Activated T-cell treated with anti-CD3 and anti-CD28 coated beads, Interleukin-2, amount 50 U/mL, for 24 hours (primary cell): Measurements from ENCODE around the gene KCNH3.

Experiments used
- DNase-seq: peaks from one replicate; pipeline ENCODE4 v3.0.0-alpha.2; 2020
- H3K27ac Mint-ChIP-seq: 2 replicates; pipeline ENCODE4 v1.8.0; 2020; ENCODE audit warnings: mild to moderate bottlenecking, mixed read lengths
- H3K27me3 Mint-ChIP-seq: 2 replicates; pipeline ENCODE4 v1.8.0; 2020; ENCODE audit warnings: mixed read lengths
- H3K36me3 Mint-ChIP-seq: 2 replicates; pipeline ENCODE4 v1.8.0; 2020; ENCODE audit warnings: low read depth, mixed read lengths
- H3K4me1 Mint-ChIP-seq: 2 replicates; pipeline ENCODE4 v1.8.0; 2020; ENCODE audit warnings: low read depth, mixed read lengths
- H3K4me3 Mint-ChIP-seq: 2 replicates; pipeline ENCODE4 v1.8.0; 2020; ENCODE audit warnings: mild to moderate bottlenecking, moderate library complexity, mixed read lengths
- H3K9me3 Mint-ChIP-seq: 2 replicates; pipeline ENCODE4 v1.8.0; 2020; ENCODE audit warnings: mixed read lengths

Gene KCNH3

DNA sequence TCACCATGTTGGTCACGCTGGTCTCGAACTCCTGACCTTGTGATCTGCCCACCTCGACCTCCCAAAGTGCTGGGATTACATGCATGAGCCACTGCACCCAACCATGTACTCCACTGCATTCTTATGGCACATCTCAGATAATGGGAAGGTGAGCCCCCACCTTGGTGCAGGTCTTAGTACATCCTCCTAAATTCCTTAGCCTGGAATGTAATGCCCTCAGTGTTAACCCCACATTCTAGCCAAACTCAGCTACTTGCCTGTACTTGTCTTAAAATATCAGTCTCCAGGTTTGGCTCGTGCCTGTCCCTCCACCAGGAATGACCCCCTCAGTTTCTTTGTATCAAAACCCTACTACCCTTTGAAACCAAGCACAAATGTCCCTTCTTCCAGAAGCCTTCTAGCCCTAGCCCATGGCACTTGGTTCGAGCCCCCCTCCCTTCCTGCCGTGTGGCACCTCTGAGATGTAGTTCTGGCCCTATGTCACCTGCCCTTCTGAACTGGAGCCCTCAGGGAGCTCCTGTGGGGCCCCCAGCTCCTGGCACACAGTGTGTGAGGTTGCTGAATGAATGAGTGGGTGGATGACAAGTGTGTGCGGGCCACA lies 8.4 kb downstream of the KCNH3 start:
- Mint-ChIP-seq H3K27me3 (peaks cover 16% of the 10 kb centered on the region), H3K9me3 (no peaks in the 10 kb centered on the region), H3K27ac (no peak overlapping the region), H3K4me1 (peaks cover 16% of the 10 kb centered on the region), H3K36me3 (no peaks in the 10 kb centered on the region), H3K4me3 (no peak overlapping the region)
- no peak for DNase-seq

- Mint-ChIP-seq H3K9me3 (no peaks in the 10 kb centered on the region), H3K4me3 (peak overlapping the region; percentile 76), H3K4me1 (peaks cover 16% of the 10 kb centered on the region), H3K27me3 (peaks cover 16% of the 10 kb centered on the region), H3K36me3 (no peaks in the 10 kb centered on the region), H3K27ac (peak overlapping the region; percentile 22)
- DNase-seq = no peak
Observed at GRCh38 chr12:49548481-49548821, 9.6 kb downstream of the KCNH3 start.

DNA sequence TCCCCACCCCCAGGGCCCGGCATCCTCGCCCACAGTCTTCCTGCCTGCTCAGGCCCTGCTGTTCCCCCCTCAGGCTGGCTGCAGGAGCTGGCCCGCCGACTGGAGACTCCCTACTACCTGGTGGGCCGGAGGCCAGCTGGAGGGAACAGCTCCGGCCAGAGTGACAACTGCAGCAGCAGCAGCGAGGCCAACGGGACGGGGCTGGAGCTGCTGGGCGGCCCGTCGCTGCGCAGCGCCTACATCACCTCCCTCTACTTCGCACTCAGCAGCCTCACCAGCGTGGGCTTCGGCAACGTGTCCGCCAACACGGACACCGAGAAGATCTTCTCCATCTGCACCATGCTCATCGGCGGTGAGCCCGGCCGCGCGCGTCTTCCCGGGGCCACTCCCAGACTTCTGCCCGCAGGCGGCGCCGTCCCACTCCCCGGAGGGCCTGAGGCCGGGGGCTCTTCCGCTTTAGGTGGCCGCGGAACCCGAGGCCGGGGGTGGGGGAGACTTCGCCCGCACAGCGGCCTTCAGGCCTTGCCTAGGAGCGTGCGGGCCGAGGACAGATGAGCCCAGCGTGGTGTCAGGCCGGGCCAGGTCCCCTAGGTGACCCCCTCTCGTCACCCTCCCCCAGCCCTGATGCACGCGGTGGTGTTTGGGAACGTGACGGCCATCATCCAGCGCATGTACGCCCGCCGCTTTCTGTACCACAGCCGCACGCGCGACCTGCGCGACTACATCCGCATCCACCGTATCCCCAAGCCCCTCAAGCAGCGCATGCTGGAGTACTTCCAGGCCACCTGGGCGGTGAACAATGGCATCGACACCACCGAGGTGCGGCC lies 10.2 kb downstream of the KCNH3 start:
- Mint-ChIP-seq H3K4me1 (peaks cover 16% of the 10 kb centered on the region), H3K36me3 (no peaks in the 10 kb centered on the region), H3K4me3 (peak overlapping the region; percentile 76), H3K9me3 (no peaks in the 10 kb centered on the region), H3K27ac (peak overlapping the region; percentile 71), H3K27me3 (peaks cover 16% of the 10 kb centered on the region)
- peak; percentile 66 for DNase-seq

GRCh38 chr12:49549735-49550692 lies 11.2 kb downstream of the KCNH3 start:
- H3K27ac Mint-ChIP-seq = peak overlapping the region; percentile 59
- H3K36me3 Mint-ChIP-seq = no peaks in the 10 kb centered on the region
- H3K4me3 Mint-ChIP-seq = peak overlapping the region; percentile 76
- peaks cover 16% of the 10 kb centered on the region for H3K27me3 Mint-ChIP-seq
- no peak for DNase-seq
- H3K4me1 Mint-ChIP-seq = peaks cover 16% of the 10 kb centered on the region
- H3K9me3 Mint-ChIP-seq = no peaks in the 10 kb centered on the region

- peaks cover under 1% of the 10 kb centered on the region for H3K36me3 Mint-ChIP-seq
- H3K27ac Mint-ChIP-seq = no peak overlapping the region
Observed at GRCh38 chr12:49550693-49551252, 11.9 kb downstream of the KCNH3 start.

DNA sequence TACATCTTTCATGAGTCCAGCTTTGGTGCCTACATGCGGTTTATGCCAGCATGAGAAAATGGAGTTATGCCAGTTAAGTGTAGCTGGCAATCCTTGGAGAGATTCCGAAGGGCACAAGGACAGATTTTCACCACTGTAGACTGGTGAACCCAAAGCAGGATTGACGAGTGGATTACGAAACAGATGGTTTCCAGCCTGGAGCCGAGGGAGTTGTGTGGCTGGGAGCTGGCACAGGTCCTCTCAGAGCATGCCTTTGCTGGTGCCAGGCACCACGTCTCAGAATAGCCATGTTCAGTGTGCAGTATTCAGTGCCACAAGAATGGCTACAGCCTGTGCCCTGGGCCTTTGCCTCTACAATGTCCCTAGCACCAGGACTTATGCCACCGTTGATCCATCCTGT lies 13.2 kb downstream of the KCNH3 start:
- no peak overlapping the region for H3K4me3 Mint-ChIP-seq

More at GRCh38 chr12:49550693-49551252, 11.9 kb downstream of the KCNH3 start:
- Mint-ChIP-seq H3K9me3 (no peaks in the 10 kb centered on the region), H3K27me3 (peaks cover 16% of the 10 kb centered on the region), H3K4me1 (peaks cover 16% of the 10 kb centered on the region), H3K4me3 (peak overlapping the region; percentile 34)
- no peak for DNase-seq

DNA sequence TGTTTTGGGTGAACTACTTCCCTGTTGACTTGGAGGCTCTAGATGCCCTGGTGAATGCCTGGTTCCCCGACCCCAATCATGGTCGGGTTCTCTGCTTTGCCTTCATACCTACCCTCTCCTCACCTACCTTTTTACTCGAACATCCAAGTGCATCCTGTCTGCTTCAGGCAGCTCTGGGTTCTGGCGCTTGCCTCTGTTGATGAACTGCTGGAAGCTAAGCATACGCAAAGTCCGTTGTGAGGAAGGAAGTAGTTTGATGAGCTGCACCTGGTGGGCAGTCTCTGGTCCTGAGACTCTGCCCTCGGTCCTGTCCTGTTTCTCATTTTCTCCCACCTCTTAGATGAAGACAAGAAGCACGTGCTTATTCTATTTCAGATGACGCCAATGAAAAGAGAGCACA lies 13.6 kb downstream of the KCNH3 start:
- DNase-seq = no peak
- Mint-ChIP-seq H3K9me3 (no peaks in the 10 kb centered on the region), H3K4me3 (no peak overlapping the region), H3K36me3 (peaks cover 14% of the 10 kb centered on the region), H3K4me1 (peaks cover 13% of the 10 kb centered on the region), H3K27ac (no peak overlapping the region), H3K27me3 (peaks cover 13% of the 10 kb centered on the region)

More for the DNA sequence above, 13.2 kb downstream of the KCNH3 start:
- peaks cover 16% of the 10 kb centered on the region for H3K4me1 Mint-ChIP-seq
- H3K27ac Mint-ChIP-seq = no peak overlapping the region
- H3K27me3 Mint-ChIP-seq = peaks cover 16% of the 10 kb centered on the region
- no peak for DNase-seq
- peaks cover 13% of the 10 kb centered on the region for H3K36me3 Mint-ChIP-seq
- H3K9me3 Mint-ChIP-seq = no peaks in the 10 kb centered on the region

DNA sequence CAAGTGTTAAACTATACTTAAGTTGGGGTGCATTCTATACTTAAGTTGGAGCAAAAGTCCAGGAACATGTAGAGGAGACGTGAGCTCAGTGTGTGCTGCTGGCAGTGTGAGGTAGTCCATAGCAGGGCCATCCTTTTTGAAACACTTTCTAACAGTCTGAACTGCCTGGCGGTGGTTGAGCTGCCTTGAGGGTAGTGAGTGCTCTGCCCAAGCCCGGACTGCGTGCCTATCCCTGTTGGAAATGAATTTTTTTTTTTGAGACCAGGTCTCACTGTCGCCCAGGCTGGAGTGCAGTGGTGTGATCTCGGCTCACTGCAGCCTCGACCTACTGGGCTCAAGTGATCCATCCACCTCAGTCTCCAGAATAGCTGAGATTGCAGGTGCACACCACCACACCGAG lies 14.1 kb downstream of the KCNH3 start:
- DNase-seq = no peak
- no peaks in the 10 kb centered on the region for H3K9me3 Mint-ChIP-seq
- H3K27ac Mint-ChIP-seq = no peak overlapping the region
- peaks cover 9% of the 10 kb centered on the region for H3K27me3 Mint-ChIP-seq
- H3K4me1 Mint-ChIP-seq = peaks cover 10% of the 10 kb centered on the region
- H3K36me3 Mint-ChIP-seq = peaks cover 15% of the 10 kb centered on the region
- no peak overlapping the region for H3K4me3 Mint-ChIP-seq

GRCh38 chr12:49553512-49554088 lies 14.8 kb downstream of the KCNH3 start:
- no peak for DNase-seq
- Mint-ChIP-seq H3K4me3 (no peak overlapping the region), H3K4me1 (peaks cover 3% of the 10 kb centered on the region), H3K27ac (no peak overlapping the region), H3K27me3 (peaks cover 3% of the 10 kb centered on the region), H3K36me3 (peaks cover 21% of the 10 kb centered on the region), H3K9me3 (no peaks in the 10 kb centered on the region)

DNA sequence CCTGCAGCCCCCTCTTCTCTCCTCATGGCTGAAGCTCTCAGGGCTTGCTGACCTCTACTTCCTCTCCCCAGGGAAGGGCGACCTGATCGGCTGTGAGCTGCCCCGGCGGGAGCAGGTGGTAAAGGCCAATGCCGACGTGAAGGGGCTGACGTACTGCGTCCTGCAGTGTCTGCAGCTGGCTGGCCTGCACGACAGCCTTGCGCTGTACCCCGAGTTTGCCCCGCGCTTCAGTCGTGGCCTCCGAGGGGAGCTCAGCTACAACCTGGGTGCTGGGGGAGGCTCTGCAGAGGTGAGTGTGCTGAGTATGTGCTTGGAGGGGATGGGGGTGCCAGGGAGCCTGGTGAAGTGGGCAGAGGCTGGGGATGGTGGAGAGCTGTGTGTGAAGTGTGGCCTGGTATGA lies 15.4 kb downstream of the KCNH3 start:
- DNase-seq = no peak
- Mint-ChIP-seq H3K4me3 (no peak overlapping the region), H3K9me3 (no peaks in the 10 kb centered on the region), H3K4me1 (no peaks in the 10 kb centered on the region), H3K27ac (no peak overlapping the region), H3K36me3 (peaks cover 28% of the 10 kb centered on the region), H3K27me3 (no peaks in the 10 kb centered on the region)

DNA sequence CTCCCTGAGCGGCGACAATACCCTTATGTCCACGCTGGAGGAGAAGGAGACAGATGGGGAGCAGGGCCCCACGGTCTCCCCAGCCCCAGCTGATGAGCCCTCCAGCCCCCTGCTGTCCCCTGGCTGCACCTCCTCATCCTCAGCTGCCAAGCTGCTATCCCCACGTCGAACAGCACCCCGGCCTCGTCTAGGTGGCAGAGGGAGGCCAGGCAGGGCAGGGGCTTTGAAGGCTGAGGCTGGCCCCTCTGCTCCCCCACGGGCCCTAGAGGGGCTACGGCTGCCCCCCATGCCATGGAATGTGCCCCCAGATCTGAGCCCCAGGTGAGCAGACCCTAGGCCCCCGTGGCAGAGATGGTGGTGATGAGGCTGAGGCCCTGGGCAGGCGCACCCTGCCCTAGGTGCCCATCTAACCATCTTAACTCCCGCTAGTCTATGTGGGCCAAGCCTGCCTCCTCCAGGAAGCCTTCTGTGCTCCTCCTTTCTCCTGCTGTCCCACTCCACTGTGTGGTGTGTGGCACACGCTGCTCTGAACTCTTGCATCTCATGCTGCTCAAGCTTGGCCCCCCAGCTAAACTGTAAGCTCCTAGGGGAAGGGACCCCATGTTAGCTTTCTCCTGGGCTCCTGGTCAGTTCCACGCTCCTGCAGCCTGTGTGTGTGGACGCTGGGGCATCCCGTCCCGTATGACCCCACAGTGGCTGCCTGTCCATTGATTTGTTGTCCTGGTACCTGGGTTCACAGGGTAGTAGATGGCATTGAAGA lies 17.0 kb downstream of the KCNH3 start:
- peaks cover 5% of the 10 kb centered on the region for H3K4me1 Mint-ChIP-seq
- no peak overlapping the region for H3K4me3 Mint-ChIP-seq
- H3K36me3 Mint-ChIP-seq = peaks cover 43% of the 10 kb centered on the region
- H3K27me3 Mint-ChIP-seq = no peaks in the 10 kb centered on the region
- H3K27ac Mint-ChIP-seq = no peak overlapping the region
- no peaks in the 10 kb centered on the region for H3K9me3 Mint-ChIP-seq
- no peak for DNase-seq

GRCh38 chr12:49556391-49557186 lies 17.8 kb downstream of the KCNH3 start:
- no peak overlapping the region for H3K4me3 Mint-ChIP-seq
- DNase-seq = no peak
- peaks cover 51% of the 10 kb centered on the region for H3K36me3 Mint-ChIP-seq
- peak overlapping the region; percentile 33 for H3K27ac Mint-ChIP-seq
- H3K27me3 Mint-ChIP-seq = no peaks in the 10 kb centered on the region
- H3K4me1 Mint-ChIP-seq = peaks cover 12% of the 10 kb centered on the region
- H3K9me3 Mint-ChIP-seq = no peaks in the 10 kb centered on the region
